Effector memory CD8-positive, alpha-beta T cell (primary cell): ENCODE results near the gene SCO1.
"Not testable (repeated sequence)": the region's sequence is repeated elsewhere in the genome, so short reads cannot be mapped to it uniquely, and the experiment has no call there.

Experiments
- ATAC-seq: fragments of 150-1000 bp; cut with Tn5 transposase; replicated peaks from 2 replicates; pipeline ENCODE4 v1.10.0; 2021; ENCODE audit warnings: mild to moderate bottlenecking, moderate library complexity
- DNase-seq, 3 experiments: peaks; one replicate each; pipeline ENCODE4 v3.0.0; 2021
- H3K27ac Mint-ChIP-seq, 2 donors: one replicate each; pipeline ENCODE4 v1.8.0; 2022; ENCODE audit warnings: mild to moderate bottlenecking in 2 of 2, mixed read lengths in 2 of 2, moderate library complexity in 2 of 2
- H3K27me3 Mint-ChIP-seq, 2 donors: one replicate each; pipeline ENCODE4 v1.8.0; 2022; ENCODE audit warnings: mixed read lengths in 2 of 2
- H3K36me3 Mint-ChIP-seq: one replicate; pipeline ENCODE4 v1.8.0; 2022; ENCODE audit warnings: mild to moderate bottlenecking, moderate library complexity, mixed read lengths; ENCODE audit not compliant: insufficient read depth
- H3K4me1 Mint-ChIP-seq, 2 donors: one replicate each; pipeline ENCODE4 v1.8.0; 2022; ENCODE audit warnings: low read depth in 2 of 2, mixed read lengths in 2 of 2
- H3K4me3 Mint-ChIP-seq, 2 donors: one replicate each; pipeline ENCODE4 v1.8.0; 2022; ENCODE audit warnings: mild to moderate bottlenecking in 2 of 2, mixed read lengths in 2 of 2, moderate library complexity in 2 of 2
- H3K9me3 Mint-ChIP-seq, 2 donors: one replicate each; pipeline ENCODE4 v1.8.0; 2022; ENCODE audit warnings: mixed read lengths in 2 of 2

SCO1 gene

DNA sequence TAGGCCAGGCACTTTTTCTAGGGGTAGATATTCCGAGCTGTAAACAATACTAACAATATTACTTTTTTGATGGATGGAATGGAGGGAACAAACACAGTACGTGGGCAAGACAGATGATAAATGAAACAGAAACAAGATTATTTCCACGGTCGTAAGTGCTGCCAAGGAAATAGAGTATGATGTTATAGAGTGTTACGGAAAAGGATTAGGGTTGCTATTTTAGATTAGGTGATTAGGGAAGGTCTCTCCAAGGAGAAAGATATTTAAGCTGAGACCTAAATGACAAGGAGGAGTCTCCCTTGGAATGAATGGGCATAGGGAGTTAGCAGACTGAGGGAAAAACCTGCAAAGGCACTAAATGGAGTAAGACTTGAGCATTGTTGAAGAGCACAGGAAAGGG, 8.4 kb upstream of the SCO1 start:
- no peaks in the 10 kb centered on the region for H3K27me3 Mint-ChIP-seq
- peaks cover 44% of the 10 kb centered on the region for H3K36me3 Mint-ChIP-seq
- peak overlapping the region in 1 of 2 donors; percentile 3 for H3K27ac Mint-ChIP-seq
- H3K4me3 Mint-ChIP-seq: no peak overlapping the region
- ATAC-seq (no peak), DNase-seq (no peak)
- no peaks in the 10 kb centered on the region for H3K9me3 Mint-ChIP-seq
- H3K4me1 Mint-ChIP-seq: peaks cover 13 to 33% of the 10 kb centered on the region in 2 donors

DNA sequence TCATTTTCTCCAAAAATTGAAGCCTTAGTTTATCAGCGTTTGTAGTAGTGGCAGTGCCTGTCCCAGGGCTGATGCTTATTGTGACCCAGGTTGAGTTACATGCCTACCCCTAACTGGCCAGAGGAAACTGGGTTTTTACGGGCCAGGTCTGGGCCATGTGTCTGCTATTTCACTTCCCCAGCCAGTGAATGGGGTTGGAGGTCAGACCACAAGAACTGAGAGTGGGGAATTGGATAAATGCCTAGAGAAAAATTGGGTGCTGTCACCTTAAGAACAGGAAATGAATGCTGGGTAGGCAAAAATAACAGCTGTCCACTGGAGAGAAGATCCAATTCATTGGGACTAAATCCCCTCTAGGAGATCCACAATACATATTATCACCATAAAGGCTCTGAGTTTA, 5.2 kb upstream of the SCO1 start:
- Mint-ChIP-seq H3K4me3 (no peak overlapping the region), H3K27me3 (no peaks in the 10 kb centered on the region), H3K4me1 (peaks cover 19 to 55% of the 10 kb centered on the region in 2 donors), H3K36me3 (peaks cover 23% of the 10 kb centered on the region), H3K9me3 (no peaks in the 10 kb centered on the region), H3K27ac (peak overlapping the region in 1 of 2 donors; percentile 52)
- no peak for DNase-seq
- no peak for ATAC-seq

DNA sequence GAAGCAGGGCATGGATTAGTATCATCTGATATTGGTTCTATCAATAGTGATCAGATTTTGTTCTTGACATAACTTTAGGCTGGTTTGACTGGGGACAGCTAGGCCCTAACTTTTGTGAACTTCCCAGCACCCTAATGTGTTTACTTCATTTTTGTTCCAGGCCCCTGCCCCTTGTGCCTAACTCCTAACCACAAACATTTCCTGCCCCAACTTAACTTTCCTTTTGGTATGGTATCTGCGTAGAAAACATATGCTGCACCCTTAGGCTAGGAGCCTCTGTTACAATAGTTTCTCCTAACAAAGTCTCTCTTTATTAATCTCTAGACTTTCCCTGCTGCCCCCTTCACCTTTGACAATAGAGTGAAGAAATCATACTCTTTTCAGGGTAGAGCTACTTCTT, 2.5 kb upstream of the SCO1 start:
- peak overlapping the region; percentile 38 to 66 for H3K4me3 Mint-ChIP-seq
- ATAC-seq: no peak
- no peak for DNase-seq
- no peaks in the 10 kb centered on the region for H3K9me3 Mint-ChIP-seq
- H3K27ac Mint-ChIP-seq: peak overlapping the region in 1 of 2 donors; percentile 70
- H3K27me3 Mint-ChIP-seq: no peaks in the 10 kb centered on the region
- H3K4me1 Mint-ChIP-seq: peaks cover 19 to 59% of the 10 kb centered on the region in 2 donors
- peaks cover 3% of the 10 kb centered on the region for H3K36me3 Mint-ChIP-seq

DNA sequence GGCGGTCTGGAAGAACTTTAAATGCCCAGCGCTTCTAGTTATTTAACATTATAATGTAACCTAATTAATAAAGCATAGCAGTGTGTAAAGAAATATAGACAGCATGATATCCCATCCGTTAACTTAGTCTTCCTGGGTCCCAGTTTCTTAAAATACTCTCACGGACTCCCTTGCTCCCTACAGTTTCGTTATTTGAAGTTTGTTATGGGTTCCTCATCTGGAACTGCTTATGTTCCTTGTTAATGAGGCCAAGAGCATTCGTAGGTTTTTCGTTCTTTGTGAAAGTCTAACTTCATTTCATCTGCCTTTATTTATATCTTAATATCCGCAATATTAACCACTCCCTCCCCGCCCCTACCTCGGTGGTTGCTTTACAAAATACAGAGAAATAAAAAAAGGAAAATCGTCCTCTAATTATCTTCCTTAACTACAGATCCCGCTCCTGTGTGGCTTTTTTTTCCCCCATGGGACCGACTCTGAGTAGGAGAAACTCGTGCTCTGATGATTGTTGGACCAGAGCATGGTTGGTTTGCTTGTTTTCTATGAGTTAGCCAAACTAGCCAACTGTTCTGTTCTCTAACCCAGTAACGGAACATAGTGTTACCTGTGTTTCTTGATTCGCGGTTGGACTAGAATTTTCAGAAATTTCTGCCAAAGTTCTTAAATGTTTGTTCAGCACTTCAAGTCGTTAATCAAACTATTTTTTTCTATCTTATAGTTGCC, 924 bp upstream of the SCO1 start:
- Mint-ChIP-seq H3K27ac (peak overlapping the region; percentile 93 to 98), H3K27me3 (no peaks in the 10 kb centered on the region), H3K4me1 (peaks cover 21 to 54% of the 10 kb centered on the region in 2 donors), H3K9me3 (no peaks in the 10 kb centered on the region), H3K36me3 (peaks cover 7% of the 10 kb centered on the region), H3K4me3 (peak overlapping the region; percentile 91 to 98)
- no peak for DNase-seq
- no peak for ATAC-seq

DNA sequence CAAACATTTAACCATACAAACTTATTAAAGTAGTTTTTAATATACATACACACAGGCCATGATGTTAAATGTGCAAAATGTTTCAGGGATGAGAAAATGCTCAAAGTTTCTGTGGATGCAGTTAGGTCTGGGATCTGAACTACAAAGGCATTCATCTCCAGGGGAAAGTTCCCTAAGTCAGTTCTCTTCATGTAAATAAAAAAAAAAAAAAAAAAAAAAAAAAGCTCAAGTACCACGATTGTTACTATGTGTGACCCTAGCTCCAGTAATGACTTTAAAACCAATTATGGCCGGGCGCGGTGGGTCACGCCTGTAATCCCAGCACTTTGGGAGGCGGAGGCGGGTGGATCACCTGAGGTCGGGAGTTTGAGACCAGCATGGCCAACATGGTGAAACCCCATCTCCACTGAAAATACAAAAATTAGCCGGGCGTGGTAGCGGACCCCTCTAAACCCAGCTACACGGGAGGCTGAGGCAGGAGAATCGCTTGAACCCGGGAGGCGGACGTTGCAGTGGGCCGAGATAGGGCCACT, 1.4 kb downstream of the SCO1 start:
- peak overlapping the region in 1 of 2 donors; percentile 98 for H3K27ac Mint-ChIP-seq
- not testable (repeated sequence) for H3K27me3 Mint-ChIP-seq, DNase-seq, ATAC-seq, H3K9me3 Mint-ChIP-seq
- peaks cover 17 to 50% of the 10 kb centered on the region in 2 donors for H3K4me1 Mint-ChIP-seq
- H3K4me3 Mint-ChIP-seq: peak overlapping the region; percentile 91 to 98
- peaks cover 23% of the 10 kb centered on the region for H3K36me3 Mint-ChIP-seq

DNA sequence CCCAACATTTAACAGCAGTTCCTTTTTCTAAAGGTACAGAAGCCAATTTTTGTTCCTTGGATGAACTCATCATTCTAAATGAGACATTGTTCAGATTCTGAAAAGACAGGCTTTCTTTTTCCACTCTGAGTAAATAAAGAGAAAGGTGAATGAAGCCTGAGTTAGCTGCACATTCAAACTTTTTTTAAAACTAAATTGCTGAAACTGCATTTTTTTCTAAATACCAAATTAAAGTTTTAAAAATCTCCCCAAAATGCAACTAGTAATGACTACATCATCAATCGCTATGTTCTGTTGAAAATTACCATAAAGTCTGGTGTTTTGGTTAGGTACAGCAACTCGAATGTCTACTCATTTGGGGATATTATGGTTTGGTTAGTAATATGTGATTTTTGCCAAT, 9.8 kb downstream of the SCO1 start:
- ATAC-seq (no peak), DNase-seq (no peak)
- H3K4me3 Mint-ChIP-seq: no peak overlapping the region
- H3K27ac Mint-ChIP-seq: no peak overlapping the region
- H3K4me1 Mint-ChIP-seq: peaks cover 10 to 26% of the 10 kb centered on the region in 2 donors
- no peaks in the 10 kb centered on the region for H3K27me3 Mint-ChIP-seq
- H3K9me3 Mint-ChIP-seq: no peaks in the 10 kb centered on the region
- H3K36me3 Mint-ChIP-seq: peaks cover 73% of the 10 kb centered on the region

DNA sequence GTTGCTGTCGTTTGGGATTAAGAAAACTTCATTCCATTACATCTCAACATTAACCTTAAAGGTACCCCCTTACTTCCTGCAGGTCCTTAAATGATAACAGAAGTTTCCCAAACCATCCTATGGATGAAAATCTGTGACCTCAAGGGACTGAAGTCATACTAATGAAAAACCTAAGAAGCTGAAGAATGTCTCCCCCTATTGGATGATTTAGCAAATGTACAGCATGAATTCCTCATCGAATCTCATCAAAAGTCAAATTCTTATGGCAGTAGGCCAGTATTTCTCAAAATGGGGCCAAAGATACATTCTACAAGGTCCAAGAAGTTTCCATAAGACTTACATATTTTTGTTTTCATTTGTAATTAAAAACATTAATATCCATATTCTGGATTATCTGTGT, 13.5 kb downstream of the SCO1 start:
- DNase-seq: no peak
- ATAC-seq: no peak
- Mint-ChIP-seq H3K36me3 (peaks cover 61% of the 10 kb centered on the region), H3K27ac (peak overlapping the region in 1 of 2 donors; percentile 4), H3K4me3 (no peak overlapping the region), H3K27me3 (no peaks in the 10 kb centered on the region), H3K4me1 (peaks cover 2 to 9% of the 10 kb centered on the region in 2 donors), H3K9me3 (no peaks in the 10 kb centered on the region)

DNA sequence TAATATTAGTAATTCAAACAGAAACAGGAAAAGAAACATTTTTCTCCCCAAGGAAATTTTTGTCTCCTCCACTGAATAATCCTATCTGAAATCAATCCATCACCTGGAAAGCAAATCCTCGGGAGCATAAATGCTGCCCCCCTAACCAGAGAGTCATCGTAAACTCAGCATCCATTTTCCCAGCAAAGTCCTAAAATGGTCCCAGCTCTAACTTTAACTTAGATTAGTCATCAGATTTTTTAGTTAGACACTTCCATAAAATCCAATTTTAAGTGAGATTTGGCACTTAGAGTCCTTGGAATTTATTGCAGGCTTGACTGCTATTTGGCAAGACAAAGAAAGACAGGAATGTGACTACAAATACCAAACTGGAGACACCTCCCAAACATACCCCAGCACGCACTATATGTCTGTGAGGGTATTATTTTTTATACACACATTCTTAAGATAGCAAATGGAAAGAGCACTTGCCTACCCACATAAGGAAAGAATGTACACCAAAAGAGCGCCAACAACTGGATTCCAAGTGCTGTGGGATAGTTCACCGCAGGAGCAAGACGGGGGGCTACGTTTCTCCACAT, 15.4 kb downstream of the SCO1 start:
- ATAC-seq (no peak), DNase-seq (no peak)
- Mint-ChIP-seq H3K4me3 (no peak overlapping the region), H3K27me3 (no peaks in the 10 kb centered on the region), H3K27ac (peak overlapping the region in 1 of 2 donors; percentile 14), H3K4me1 (peaks cover 2 to 4% of the 10 kb centered on the region in 2 donors), H3K9me3 (no peaks in the 10 kb centered on the region), H3K36me3 (peaks cover 59% of the 10 kb centered on the region)

DNA sequence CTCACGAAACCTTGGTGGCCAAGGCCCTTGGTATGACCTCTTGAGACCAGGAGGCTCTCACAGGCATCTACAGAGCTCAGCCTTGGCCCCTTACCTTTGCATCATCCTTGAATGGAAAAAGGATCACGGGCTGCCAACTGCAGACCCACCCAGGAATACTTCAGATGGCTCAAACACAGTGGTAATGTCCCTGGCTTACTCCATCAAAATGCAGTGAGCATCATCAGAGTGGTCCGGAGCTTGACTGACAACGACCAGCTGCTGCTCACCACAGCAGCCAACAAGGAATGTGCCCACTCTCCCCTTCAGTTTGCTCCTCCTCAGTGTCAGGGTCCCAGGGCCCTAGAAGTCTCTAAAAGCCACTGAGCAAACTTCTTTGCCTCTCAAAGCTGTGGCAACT, 22.6 kb downstream of the SCO1 start:
- H3K27ac Mint-ChIP-seq: no peak overlapping the region
- DNase-seq (no peak), ATAC-seq (no peak)
- H3K4me3 Mint-ChIP-seq: no peak overlapping the region
- H3K9me3 Mint-ChIP-seq: no peaks in the 10 kb centered on the region
- H3K4me1 Mint-ChIP-seq: no peaks in the 10 kb centered on the region
- no peaks in the 10 kb centered on the region for H3K27me3 Mint-ChIP-seq
- peaks cover 26% of the 10 kb centered on the region for H3K36me3 Mint-ChIP-seq

DNA sequence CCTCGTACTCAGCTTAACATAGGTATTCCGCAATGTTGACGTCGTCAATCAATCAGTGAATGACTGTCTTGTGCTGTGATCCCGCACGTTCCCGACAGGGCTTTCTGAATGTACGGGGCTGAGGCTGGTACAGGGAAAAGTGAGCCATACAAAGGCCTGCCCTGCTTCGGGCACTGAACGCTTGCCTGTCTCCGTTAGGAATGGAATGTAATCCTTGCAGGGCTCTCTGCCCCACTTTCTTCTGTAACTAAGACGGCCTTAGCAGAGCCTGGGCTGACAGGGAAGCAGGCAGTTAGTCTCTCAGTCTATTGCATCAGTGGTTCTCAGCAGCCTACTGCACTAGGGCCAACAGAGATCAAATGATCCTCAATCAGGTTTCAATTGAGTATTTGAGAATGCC, 24.0 kb downstream of the SCO1 start:
- no peak for DNase-seq
- H3K27ac Mint-ChIP-seq: no peak overlapping the region
- H3K36me3 Mint-ChIP-seq: peaks cover 18% of the 10 kb centered on the region
- no peak for ATAC-seq
- H3K4me3 Mint-ChIP-seq: no peak overlapping the region
- H3K27me3 Mint-ChIP-seq: no peaks in the 10 kb centered on the region
- no peaks in the 10 kb centered on the region for H3K9me3 Mint-ChIP-seq
- no peaks in the 10 kb centered on the region for H3K4me1 Mint-ChIP-seq

DNA sequence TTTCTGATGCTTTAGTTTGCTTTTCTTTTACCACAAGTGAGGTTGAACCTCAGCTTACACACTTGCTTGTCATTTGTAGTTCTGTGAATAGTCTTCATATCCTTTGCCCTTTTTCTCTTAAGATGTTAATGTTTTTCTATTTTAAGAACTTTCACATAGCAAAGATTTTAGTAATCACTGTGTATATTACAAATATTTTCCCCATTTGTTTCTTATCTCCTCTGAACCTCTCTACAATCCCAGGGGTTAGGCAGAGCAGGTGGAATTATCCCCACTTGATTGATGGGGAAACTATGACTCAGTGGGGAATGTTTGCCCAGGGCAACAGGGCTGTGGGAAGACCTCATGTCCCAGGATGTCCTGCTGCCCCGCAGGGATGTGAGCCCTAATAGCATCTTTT, 28.6 kb downstream of the SCO1 start:
- no peak for DNase-seq
- H3K27ac Mint-ChIP-seq: no peak overlapping the region
- H3K9me3 Mint-ChIP-seq: no peaks in the 10 kb centered on the region
- no peaks in the 10 kb centered on the region for H3K27me3 Mint-ChIP-seq
- peaks cover 6% of the 10 kb centered on the region for H3K36me3 Mint-ChIP-seq
- H3K4me1 Mint-ChIP-seq: no peaks in the 10 kb centered on the region
- ATAC-seq: no peak
- H3K4me3 Mint-ChIP-seq: no peak overlapping the region

DNA sequence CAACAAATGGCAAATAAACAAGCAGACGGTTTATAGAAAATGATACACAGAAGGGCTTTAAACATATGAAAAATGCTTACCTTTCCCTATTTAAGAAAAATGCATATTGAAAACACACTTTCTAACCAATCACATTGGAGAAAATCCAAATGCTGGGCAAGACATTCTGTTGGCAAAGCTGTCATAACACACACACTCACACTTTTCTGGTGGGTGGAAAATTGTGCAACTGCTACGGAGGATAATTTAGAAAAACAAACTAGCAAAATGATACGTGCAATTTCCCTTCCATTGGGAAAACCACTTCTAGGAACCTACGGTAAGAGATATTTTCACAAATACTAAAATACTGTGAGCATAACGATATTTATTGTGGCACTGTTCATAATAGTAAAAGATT, 30.4 kb downstream of the SCO1 start:
- H3K36me3 Mint-ChIP-seq: peaks cover 5% of the 10 kb centered on the region
- no peak overlapping the region for H3K27ac Mint-ChIP-seq
- ATAC-seq: no peak
- DNase-seq: no peak
- no peaks in the 10 kb centered on the region for H3K9me3 Mint-ChIP-seq
- no peak overlapping the region for H3K4me3 Mint-ChIP-seq
- H3K27me3 Mint-ChIP-seq: no peaks in the 10 kb centered on the region
- no peaks in the 10 kb centered on the region for H3K4me1 Mint-ChIP-seq

DNA sequence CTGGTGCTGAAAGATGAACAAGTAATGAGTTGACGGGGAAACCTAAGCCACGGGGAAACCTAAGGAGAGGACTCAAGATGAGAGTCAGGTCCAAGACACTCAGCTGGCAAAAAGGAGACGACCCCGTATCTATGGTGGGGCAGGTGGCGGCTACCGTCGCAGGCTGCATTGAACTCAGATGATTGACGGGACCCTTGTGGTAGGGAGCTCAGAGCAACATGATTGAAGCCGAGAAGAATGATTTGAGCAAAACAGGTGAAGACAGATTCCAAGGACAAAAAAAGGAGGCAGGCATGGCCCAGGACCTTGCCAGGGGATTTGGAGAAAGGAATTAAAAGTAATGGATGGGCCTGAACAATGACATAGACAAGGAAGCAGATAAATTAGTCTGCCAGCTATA, 32.8 kb downstream of the SCO1 start:
- Mint-ChIP-seq H3K27ac (no peak overlapping the region), H3K27me3 (no peaks in the 10 kb centered on the region), H3K4me1 (no peaks in the 10 kb centered on the region), H3K9me3 (no peaks in the 10 kb centered on the region), H3K36me3 (peaks cover 5% of the 10 kb centered on the region), H3K4me3 (no peak overlapping the region)
- no peak for ATAC-seq
- no peak for DNase-seq

DNA sequence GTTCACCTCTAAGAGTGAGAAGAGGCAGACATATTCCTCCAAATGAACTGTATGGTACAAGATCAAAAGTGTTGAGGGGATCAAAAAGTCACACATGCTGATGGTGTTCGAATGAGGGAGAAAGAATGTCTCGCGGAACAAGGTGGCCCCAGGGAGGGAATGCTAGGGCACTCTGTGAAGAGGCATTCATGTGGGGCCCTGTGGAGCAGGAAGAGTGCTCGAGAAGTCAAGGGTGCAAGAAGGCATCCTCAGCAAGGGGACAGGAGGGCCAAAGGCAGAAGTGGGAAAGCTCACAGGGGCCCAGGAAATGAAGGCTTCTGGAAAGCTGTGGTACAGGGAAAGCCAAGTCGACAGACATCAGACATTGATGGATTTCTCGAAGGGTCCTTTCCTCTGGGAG, 34.1 kb downstream of the SCO1 start:
- H3K4me1 Mint-ChIP-seq: no peaks in the 10 kb centered on the region
- no peak for DNase-seq
- H3K36me3 Mint-ChIP-seq: peaks cover 5% of the 10 kb centered on the region
- no peaks in the 10 kb centered on the region for H3K9me3 Mint-ChIP-seq
- H3K27ac Mint-ChIP-seq: no peak overlapping the region
- ATAC-seq: no peak
- H3K4me3 Mint-ChIP-seq: no peak overlapping the region
- H3K27me3 Mint-ChIP-seq: no peaks in the 10 kb centered on the region
